ENCODE data around the gene CAGE1.
"Not testable (repeated sequence)": the region's sequence is repeated elsewhere in the genome, so short reads cannot be mapped to it uniquely, and the experiment has no call there.

DNA sequence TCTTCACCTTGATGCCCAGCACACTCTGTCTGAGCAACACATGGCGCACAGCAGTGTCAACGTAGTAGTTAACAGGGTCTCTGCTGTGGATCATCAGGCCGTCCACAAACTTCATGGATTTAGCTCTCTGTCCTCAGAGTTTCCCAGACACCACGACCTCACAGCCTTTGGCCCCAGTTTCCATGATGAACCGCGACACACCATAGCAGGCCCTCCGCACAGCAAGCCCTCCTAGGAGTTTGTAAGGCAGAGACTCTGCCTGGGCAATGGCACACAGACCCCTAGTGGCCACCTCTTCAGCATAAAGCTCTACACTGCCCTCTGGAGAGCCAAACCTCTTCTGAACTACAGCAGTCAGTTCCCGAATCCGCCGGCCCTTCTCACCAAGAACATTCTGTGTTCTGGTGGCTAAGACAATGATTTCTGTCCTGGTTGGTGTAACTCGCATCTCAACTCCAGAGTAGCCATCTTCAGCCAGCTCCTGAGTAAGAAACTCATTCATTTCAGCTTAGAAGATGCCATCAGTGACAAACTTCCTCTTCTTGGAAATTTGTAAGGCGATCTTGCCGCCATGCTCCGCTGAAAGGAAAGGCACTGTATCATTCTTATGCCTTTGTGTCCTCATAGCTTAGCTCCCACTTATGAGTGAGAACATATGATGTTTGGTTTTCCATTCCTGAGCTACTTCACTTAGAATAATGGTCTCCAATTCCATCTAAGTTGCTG is 50.4 kb downstream of the CAGE1 start:
- not testable (repeated sequence) for TF ChIP-seq POLR2A (IDR thresholded peaks at IDR 0.05); POLR2AphosphoS5 (IDR thresholded peaks at IDR 0.05; ENCODE audit: insufficient read depth in 1 of 2, low read depth in 1 of 2)
- TF ChIP-seq, protein P1, sequence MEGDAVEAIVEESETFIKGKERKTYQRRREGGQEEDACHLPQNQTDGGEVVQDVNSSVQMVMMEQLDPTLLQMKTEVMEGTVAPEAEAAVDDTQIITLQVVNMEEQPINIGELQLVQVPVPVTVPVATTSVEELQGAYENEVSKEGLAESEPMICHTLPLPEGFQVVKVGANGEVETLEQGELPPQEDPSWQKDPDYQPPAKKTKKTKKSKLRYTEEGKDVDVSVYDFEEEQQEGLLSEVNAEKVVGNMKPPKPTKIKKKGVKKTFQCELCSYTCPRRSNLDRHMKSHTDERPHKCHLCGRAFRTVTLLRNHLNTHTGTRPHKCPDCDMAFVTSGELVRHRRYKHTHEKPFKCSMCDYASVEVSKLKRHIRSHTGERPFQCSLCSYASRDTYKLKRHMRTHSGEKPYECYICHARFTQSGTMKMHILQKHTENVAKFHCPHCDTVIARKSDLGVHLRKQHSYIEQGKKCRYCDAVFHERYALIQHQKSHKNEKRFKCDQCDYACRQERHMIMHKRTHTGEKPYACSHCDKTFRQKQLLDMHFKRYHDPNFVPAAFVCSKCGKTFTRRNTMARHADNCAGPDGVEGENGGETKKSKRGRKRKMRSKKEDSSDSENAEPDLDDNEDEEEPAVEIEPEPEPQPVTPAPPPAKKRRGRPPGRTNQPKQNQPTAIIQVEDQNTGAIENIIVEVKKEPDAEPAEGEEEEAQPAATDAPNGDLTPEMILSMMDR (IDR thresholded peaks at IDR 0.05) = not testable (repeated sequence)
